ENCODE measurements around the gene PFKFB2.

DNA sequence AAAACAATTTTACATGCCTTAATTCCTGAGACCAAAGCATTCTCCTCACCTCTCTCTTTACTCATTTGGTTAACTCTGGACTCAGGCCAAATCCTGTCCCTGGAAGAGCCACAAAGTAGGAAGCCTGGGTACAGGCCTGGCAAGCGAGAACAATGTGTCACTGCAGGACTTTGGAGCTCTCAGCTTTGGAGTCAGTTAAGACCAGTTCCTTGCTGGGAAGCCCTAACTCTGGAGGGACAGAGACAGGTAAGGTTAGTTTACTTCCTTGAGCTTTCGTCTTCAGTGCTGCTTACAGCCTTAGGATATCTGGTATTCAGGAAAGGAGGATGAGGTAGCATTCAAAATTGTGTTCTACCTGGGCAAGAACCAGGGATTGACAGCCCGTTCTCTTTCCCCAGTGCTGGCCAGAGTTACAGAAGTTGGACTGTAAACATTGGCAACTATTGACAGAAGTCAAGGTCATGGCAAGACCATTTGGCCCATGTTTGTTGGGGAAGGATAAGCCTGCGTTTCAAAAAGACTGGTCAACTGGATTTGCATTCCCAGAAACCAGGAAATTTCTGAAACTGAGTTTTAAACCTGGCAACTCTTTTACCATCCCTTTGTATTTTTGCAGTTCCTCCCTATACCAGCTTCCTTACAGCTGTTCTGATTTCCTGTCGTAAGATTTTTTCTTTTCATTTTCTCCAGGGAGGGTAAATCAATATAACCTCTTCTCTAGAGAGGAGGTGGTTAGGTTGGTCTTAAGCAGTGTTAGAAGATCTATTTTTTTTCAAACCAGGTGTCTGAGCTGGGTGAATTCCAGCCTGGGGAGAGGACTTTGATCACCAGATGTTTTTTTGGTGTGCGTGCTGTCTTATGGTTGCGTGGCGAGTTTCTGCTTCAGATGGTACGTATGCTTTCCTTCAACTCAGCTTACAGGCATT, 35.9 kb downstream of the PFKFB2 start, which contains the start of gene C4BPB:
- TF ChIP-seq, protein P1, sequence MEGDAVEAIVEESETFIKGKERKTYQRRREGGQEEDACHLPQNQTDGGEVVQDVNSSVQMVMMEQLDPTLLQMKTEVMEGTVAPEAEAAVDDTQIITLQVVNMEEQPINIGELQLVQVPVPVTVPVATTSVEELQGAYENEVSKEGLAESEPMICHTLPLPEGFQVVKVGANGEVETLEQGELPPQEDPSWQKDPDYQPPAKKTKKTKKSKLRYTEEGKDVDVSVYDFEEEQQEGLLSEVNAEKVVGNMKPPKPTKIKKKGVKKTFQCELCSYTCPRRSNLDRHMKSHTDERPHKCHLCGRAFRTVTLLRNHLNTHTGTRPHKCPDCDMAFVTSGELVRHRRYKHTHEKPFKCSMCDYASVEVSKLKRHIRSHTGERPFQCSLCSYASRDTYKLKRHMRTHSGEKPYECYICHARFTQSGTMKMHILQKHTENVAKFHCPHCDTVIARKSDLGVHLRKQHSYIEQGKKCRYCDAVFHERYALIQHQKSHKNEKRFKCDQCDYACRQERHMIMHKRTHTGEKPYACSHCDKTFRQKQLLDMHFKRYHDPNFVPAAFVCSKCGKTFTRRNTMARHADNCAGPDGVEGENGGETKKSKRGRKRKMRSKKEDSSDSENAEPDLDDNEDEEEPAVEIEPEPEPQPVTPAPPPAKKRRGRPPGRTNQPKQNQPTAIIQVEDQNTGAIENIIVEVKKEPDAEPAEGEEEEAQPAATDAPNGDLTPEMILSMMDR (optimal IDR thresholded peaks at IDR 0.05 in 1 of 3, IDR thresholded peaks at IDR 0.05 in 1 of 3, conservative IDR thresholded peaks at IDR 0.05 in 1 of 3; ENCODE audit: extremely low read depth in 1 of 3, insufficient read depth in 2 of 3, low read length in 3 of 3), result no peak
- no peak for TF ChIP-seq EZH2 (IDR thresholded peaks at IDR 0.05; ENCODE audit: low read length)
